AG10803 (cell line): Measurements from ENCODE around the gene B3GALT6.

Experiments
- DNase-seq: peaks from one replicate; pipeline ENCODE4 v3.0.0; 2010; ENCODE audit warnings: low read depth
- H3K4me3 ChIP-seq: 2 replicates; pipeline ENCODE4 v1.5.1; 2011; ENCODE audit warnings: mild to moderate bottlenecking, low read length, control low read depth
- CTCF ChIP-seq: conservative IDR thresholded peaks from 2 replicates; pipeline ENCODE4 v1.5.1; 2011; ENCODE audit warnings: mild to moderate bottlenecking, low read length, control low read depth, inconsistent platforms

Gene B3GALT6

GRCh38 chr1:1236945-1237873 is 5.2 kb downstream of the B3GALT6 start:
- DNase-seq: no peak
- no peak overlapping the region for H3K4me3 ChIP-seq

GRCh38 chr1:1237874-1238701 is 6.1 kb downstream of the B3GALT6 start:
- DNase-seq: no peak
- no peak overlapping the region for H3K4me3 ChIP-seq
- TF ChIP-seq CTCF: no peak

More at GRCh38 chr1:1236945-1237873, 5.2 kb downstream of the B3GALT6 start:
- no peak for TF ChIP-seq CTCF

- H3K4me3 ChIP-seq: no peak overlapping the region
- no peak for DNase-seq
- no peak for TF ChIP-seq CTCF
These were observed 6.7 kb downstream of the B3GALT6 start for GRCh38 chr1:1238702-1239178.

- TF ChIP-seq CTCF: no peak
- H3K4me3 ChIP-seq: no peak overlapping the region
- DNase-seq: no peak
These were observed 7.2 kb downstream of the B3GALT6 start for GRCh38 chr1:1239227-1239613.

GRCh38 chr1:1239614-1240347 is 7.7 kb downstream of the B3GALT6 start:
- DNase-seq: no peak
- TF ChIP-seq CTCF: no peak
- H3K4me3 ChIP-seq: no peak overlapping the region

- no peak for DNase-seq
- TF ChIP-seq CTCF: no peak
- H3K4me3 ChIP-seq: no peak overlapping the region
These were observed 8.3 kb downstream of the B3GALT6 start for GRCh38 chr1:1240348-1240732.
